Endothelial cell of umbilical vein (primary cell): ENCODE results near the gene STAT5B. TPM values are rescaled to one million over a fixed set of nuclear protein-coding genes. Genes with fewer than 3 reads are reported as not detected.

ENCODE experiments used
- BruUV-seq: library from RNA; stranded (reverse); fragments of 400-500 nt; replicated peaks from 2 replicates; lab custom pipeline; 2021; lab: Mats Ljungman, UMichigan
- CTCF ChIA-PET: fragments of 300-600, 350-600 bp; sonication (Branson Sonifier 250); formaldehyde crosslinking; loops from one replicate; lab custom pipeline; 2021; ENCODE audit warnings: antibody characterized with exemption, inconsistent platforms; lab: Charles Lee
- POLR2A ChIA-PET: fragments of 300-600, 350-600 bp; sonication (Branson Sonifier 250); formaldehyde crosslinking; loops from one replicate; lab custom pipeline; 2021; ENCODE audit warnings: antibody characterized with exemption, inconsistent platforms; lab: Charles Lee
- DNase-seq: peaks from one replicate; pipeline ENCODE4 v3.0.0-alpha.2; 2011; ENCODE audit warnings: low read depth, low spot score
- FAIRE-seq: peaks from 2 replicates; lab custom pipeline; 2011; peaks lifted over from hg19 to GRCh38; lab: Jason Lieb, UNC
- H2AFZ ChIP-seq: 2 replicates; pipeline ENCODE4 v1.6.0; 2012; ENCODE audit warnings: low read depth, low read length, control low read depth, inconsistent platforms
- H3K27ac ChIP-seq: 2 replicates; pipeline ENCODE4 v1.5.1; 2011; ENCODE audit warnings: low read depth, mild to moderate bottlenecking, control low read depth, low read length, moderate library complexity; ENCODE audit not compliant: insufficient read depth
- H3K27me3 ChIP-seq, 2 experiments: 2 replicates each; pipeline versions ENCODE4 v1.6.0 to v1.6.1; 2011; ENCODE audit warnings: low read length in 2 of 2, mixed read lengths in 1 of 2; ENCODE audit not compliant: control insufficient read depth in 2 of 2, insufficient read depth in 2 of 2
- H3K36me3 ChIP-seq, 2 experiments: 2 replicates in 1 of 2; 3 replicates in 1 of 2; pipeline ENCODE4 v1.5.1; 2011; ENCODE audit warnings: low read length in 2 of 2, mild to moderate bottlenecking in 1 of 2, moderate library complexity in 1 of 2; ENCODE audit not compliant: control insufficient read depth in 2 of 2, insufficient read depth in 2 of 2; ENCODE audit errors: extremely low read depth in 1 of 2
- H3K4me1 ChIP-seq: 3 replicates; pipeline ENCODE4 v1.5.1; 2011; ENCODE audit warnings: mild to moderate bottlenecking, low read length; ENCODE audit not compliant: control insufficient read depth, insufficient read depth; ENCODE audit errors: extremely low read depth
- H3K4me2 ChIP-seq: 2 replicates; pipeline ENCODE4 v1.6.1; 2011; ENCODE audit warnings: low read length, control low read depth, mixed read lengths; ENCODE audit not compliant: insufficient read depth
- H3K4me3 ChIP-seq, 3 experiments: fragments of 200-600 bp in 1 of 3; sonication (generic), shearing (Covaris generic) in 1 of 3; replicated peaks in 1 of 3; 2 replicates each; pipeline ENCODE4 v1.5.1; 2011 to 2016; ENCODE audit warnings: control low read depth in 3 of 3, low read length in 3 of 3, mild to moderate bottlenecking in 2 of 3, inconsistent platforms in 1 of 3, low read depth in 1 of 3, moderate library complexity in 1 of 3; ENCODE audit not compliant: insufficient read depth in 1 of 3
- H3K79me2 ChIP-seq: 2 replicates; pipeline ENCODE4 v1.6.0; 2012; ENCODE audit warnings: low read length, inconsistent platforms; ENCODE audit not compliant: control insufficient read depth, insufficient read depth
- H3K9ac ChIP-seq: replicated peaks from 2 replicates; pipeline ENCODE3; 2011; ENCODE audit warnings: low read length, control low read depth; ENCODE audit not compliant: insufficient read depth; ENCODE audit errors: extremely low read depth
- H3K9me1 ChIP-seq: replicated peaks from 3 replicates; pipeline ENCODE4 v1.6.0; 2011; ENCODE audit warnings: mild to moderate bottlenecking, low read length; ENCODE audit not compliant: control insufficient read depth, insufficient read depth; ENCODE audit errors: extremely low read depth
- H3K9me3 ChIP-seq: replicated peaks from 2 replicates; pipeline ENCODE4 v1.5.1; 2012; ENCODE audit warnings: low read length, inconsistent platforms; ENCODE audit not compliant: control insufficient read depth, insufficient read depth
- H4K20me1 ChIP-seq: replicated peaks from 2 replicates; pipeline ENCODE3; 2011; ENCODE audit warnings: mild to moderate bottlenecking, low read length; ENCODE audit not compliant: control insufficient read depth, insufficient read depth; ENCODE audit errors: extremely low read depth
- CTCF ChIP-seq, 2 donors: IDR thresholded peaks; 1 replicate in 1 of 2; 2 replicates in 1 of 2; pipeline ENCODE4 v1.5.1; 2011; ENCODE audit warnings: low read length in 2 of 2, mild to moderate bottlenecking in 2 of 2, moderate library complexity in 2 of 2, control low read depth in 1 of 2, inconsistent platforms in 1 of 2, low read depth in 1 of 2; ENCODE audit not compliant: insufficient read depth in 1 of 2; ENCODE audit errors: extremely low read depth in 1 of 2
- EZH2 ChIP-seq: IDR thresholded peaks from 2 replicates; pipeline ENCODE4 v1.6.1; 2012; ENCODE audit warnings: borderline replicate concordance, low read depth, mild to moderate bottlenecking, moderate library complexity, low read length, inconsistent platforms; ENCODE audit not compliant: severe bottlenecking
- FOS ChIP-seq: IDR thresholded peaks from 2 replicates; pipeline ENCODE4 v1.6.1; 2011; ENCODE audit warnings: mild to moderate bottlenecking, low read length, moderate library complexity, borderline replicate concordance; ENCODE audit not compliant: insufficient read depth
- GATA2 ChIP-seq: IDR thresholded peaks from 2 replicates; pipeline ENCODE4 v1.7.0; 2011; ENCODE audit warnings: low read depth, mild to moderate bottlenecking, moderate library complexity, mixed read lengths, low read length; ENCODE audit not compliant: insufficient read length, insufficient read depth
- JUN ChIP-seq: IDR thresholded peaks from 2 replicates; pipeline ENCODE4 v1.6.1; 2011; ENCODE audit warnings: borderline replicate concordance, low read depth; ENCODE audit not compliant: insufficient read length, insufficient read depth
- MAX ChIP-seq: IDR thresholded peaks from 2 replicates; pipeline ENCODE4 v1.6.1; 2011; ENCODE audit not compliant: insufficient read depth, insufficient read length
- MYC ChIP-seq: IDR thresholded peaks from one replicate; pipeline ENCODE4 v1.6.1; 2011; ENCODE audit warnings: mild to moderate bottlenecking, low read depth, low read length
- POLR2A ChIP-seq: IDR thresholded peaks from 2 replicates; pipeline ENCODE4 v1.6.1; 2012; ENCODE audit warnings: low read depth, mild to moderate bottlenecking, control low read depth, low read length
- POLR2AphosphoS5 ChIP-seq: IDR thresholded peaks from 2 replicates; pipeline ENCODE4 v1.6.1; 2012; ENCODE audit warnings: low read depth, mild to moderate bottlenecking, control low read depth, low read length, moderate library complexity; ENCODE audit not compliant: insufficient read depth
- dilution Hi-C: fragments of 300-500 bp; cut with MboI; formaldehyde crosslinking; loops from one replicate; pipeline ENCODE4 v1.15.0; 2019; ENCODE audit warnings: low sequenced_read_pairs; ENCODE audit not compliant: extremely low pct_ligation_motif_present
- intact Hi-C: fragments of 100-400 bp; cut with micrococcal nuclease; formaldehyde crosslinking; loops from one replicate; pipeline ENCODE4 v1.10.0; 2022
- polyA plus RNA-seq, 4 experiments: library from polyadenylated mRNA; depleted of rRNA in 3 of 4; stranded (reverse) in 3 of 4; unstranded in 1 of 4; fragments of >200 nt; gene quantifications; 2 replicates each; pipeline versions ENCODE4 v1.2.1 to v1.2.3, GENCODE V29; 2011 to 2012; ENCODE audit warnings: missing spikeins in 1 of 4
- total RNA-seq: library from RNA; stranded (reverse); gene quantifications from 2 replicates; pipeline ENCODE4 v1.2.3, GENCODE V29; 2021

STAT5B gene
- total and polyA plus RNA-seq, 2 donors (not counting 3 experiments of a cell fraction or from before 2014, with no cell fraction given), result 43.3 to 53.7 TPM

- H3K4me2 ChIP-seq, result peak within 1 kb of the TSS; percentile 10
- no peaks in the 10 kb centered on the region for H3K36me3 ChIP-seq
- intact Hi-C loops (loop anchor here (1.0 to 5.0 kb wide), 3 partner anchors 53 to 342 kb away; no protein-coding TSS in a partner anchor), dilution Hi-C loops (no loop called here)
- no peak within 1 kb of the TSS for H3K27ac ChIP-seq
- no peak within 1 kb of the TSS for H3K9ac ChIP-seq
- no peaks in the 10 kb centered on the region for H3K9me3 ChIP-seq
- H3K4me3 ChIP-seq, result no peak within 1 kb of the TSS
- no peak for FAIRE-seq
- H4K20me1 ChIP-seq, result no peaks in the 10 kb centered on the region
- peak within 1 kb of the TSS; percentile 83 for H2AFZ ChIP-seq
- DNase-seq, result no peak
- ChIA-PET CTCF (interaction anchor here (0.7 to 5.6 kb wide), 10 partner anchors 9 to 342 kb away, joined by 3 to 52 read pairs (median 3); partner anchors contain the start of genes GHDC and KAT2A), POLR2A (no interaction called here)
- peaks cover 7 to 10% of the 10 kb centered on the region in 2 experiments for H3K27me3 ChIP-seq
- peaks cover 14% of the 10 kb centered on the region for H3K4me1 ChIP-seq
- no peaks in the 10 kb centered on the region for H3K79me2 ChIP-seq
- TF ChIP-seq POLR2A (no peak), CTCF (IDR thresholded peaks at IDR 0.05; ENCODE audit: extremely low read depth in 1 of 2, insufficient read depth in 1 of 2, low read depth in 1 of 2, low read length in 2 of 2) (no peak), FOS (no peak), MYC (no peak), JUN (no peak), GATA2 (no peak), EZH2 (no peak), POLR2AphosphoS5 (no peak), MAX (no peak)
- no peaks in the 10 kb centered on the region for H3K9me1 ChIP-seq
- no TSS peak for BruUV-seq
These were observed 91.2 kb downstream of the STAT5B start, which contains the start of gene HCRT for GRCh38 chr17:42184713-42185620. Gene HCRT, minus strand, starts transcription at chr17:42185452. Its CDS starts 87 bp downstream, at chr17:42185365.
